Left lung (tissue), 10 donors: ENCODE results near the gene CDK11B. TPM values are rescaled to one million over a fixed set of nuclear protein-coding genes. Genes with fewer than 3 reads are reported as not detected.
A peak's percentile ranks its signal among the peaks of the same experiment; 100 is the strongest.
"Not testable (repeated sequence)": the region's sequence is repeated elsewhere in the genome, so short reads cannot be mapped to it uniquely, and the experiment has no call there.

Experiments used
- ATAC-seq: fragments of 200-7000 bp; cut with Tn5 transposase; one replicate; pipeline ENCODE4 v1.9.1; 2020; ENCODE audit warnings: moderate library complexity
- DNase-seq, 4 donors: peaks; one replicate each; pipeline ENCODE4 v3.0.0-alpha.2; 2013 to 2020
- H3K27ac ChIP-seq, 2 donors: fragments of 200-600 bp; sonication (generic) in 1 of 2; one replicate each; pipeline versions ENCODE4 v1.5.0 to v1.8.0; 2020 to 2021
- H3K27me3 ChIP-seq, 2 donors: fragments of 200-600 bp; sonication (generic) in 1 of 2; one replicate each; pipeline versions ENCODE4 v1.5.0 to v1.8.0; 2020 to 2021
- H3K36me3 ChIP-seq, 2 donors: fragments of 200-600 bp; sonication (generic) in 1 of 2; one replicate each; pipeline versions ENCODE4 v1.5.0 to v1.8.0; 2020 to 2021
- H3K4me1 ChIP-seq, 2 donors: fragments of 200-600 bp; one replicate each; pipeline ENCODE4 v1.8.0; 2021
- H3K4me3 ChIP-seq, 2 donors: fragments of 200-600 bp; sonication (generic) in 1 of 2; one replicate each; pipeline versions ENCODE4 v1.5.0 to v1.8.0; 2020 to 2021; ENCODE audit warnings: mild to moderate bottlenecking in 1 of 2
- H3K9me3 ChIP-seq, 2 donors: fragments of 200-600 bp; sonication (generic) in 1 of 2; one replicate each; pipeline versions ENCODE4 v1.5.0 to v1.8.0; 2020 to 2021
- intact Hi-C, 2 donors: fragments of 100-400 bp; cut with DNase I; formaldehyde crosslinking; loops; one replicate each; pipeline versions ENCODE4 v1.11.2 to v1.14.2; 2022
- polyA plus RNA-seq, 6 donors: library from polyadenylated mRNA; unstranded; fragments of 120-200 nt; gene quantifications; one replicate each; pipeline ENCODE4 v1.2.1, GENCODE V29; 2013; ENCODE audit not compliant: insufficient read length in 6 of 6
- total RNA-seq, 2 donors: library from RNA; stranded (reverse); fragmentation: NEBNext Ultra II Directional; extraction: Animal tissue kit (Norgen Biotek cat#: 25700); gene quantifications; one replicate each; pipeline ENCODE4 v1.2.1, GENCODE V29; 2021
- TF ChIP-seq, protein P1 (sequence below), 2 donors: fragments of 200-600 bp; sonication (generic) in 1 of 2; IDR thresholded peaks; one replicate each; pipeline versions ENCODE4 v1.5.0 to v1.8.0; 2021; ENCODE audit warnings: antibody characterized with exemption in 2 of 2
- donor health status: DM: no; HTN: yes; CAD: no.
- donor health status: DM: no; HTN: no; CAD: no.

CDK11B gene
- total and polyA plus RNA-seq, 8 donors: 16.3 to 46.8 (median 40.2) TPM

DNA sequence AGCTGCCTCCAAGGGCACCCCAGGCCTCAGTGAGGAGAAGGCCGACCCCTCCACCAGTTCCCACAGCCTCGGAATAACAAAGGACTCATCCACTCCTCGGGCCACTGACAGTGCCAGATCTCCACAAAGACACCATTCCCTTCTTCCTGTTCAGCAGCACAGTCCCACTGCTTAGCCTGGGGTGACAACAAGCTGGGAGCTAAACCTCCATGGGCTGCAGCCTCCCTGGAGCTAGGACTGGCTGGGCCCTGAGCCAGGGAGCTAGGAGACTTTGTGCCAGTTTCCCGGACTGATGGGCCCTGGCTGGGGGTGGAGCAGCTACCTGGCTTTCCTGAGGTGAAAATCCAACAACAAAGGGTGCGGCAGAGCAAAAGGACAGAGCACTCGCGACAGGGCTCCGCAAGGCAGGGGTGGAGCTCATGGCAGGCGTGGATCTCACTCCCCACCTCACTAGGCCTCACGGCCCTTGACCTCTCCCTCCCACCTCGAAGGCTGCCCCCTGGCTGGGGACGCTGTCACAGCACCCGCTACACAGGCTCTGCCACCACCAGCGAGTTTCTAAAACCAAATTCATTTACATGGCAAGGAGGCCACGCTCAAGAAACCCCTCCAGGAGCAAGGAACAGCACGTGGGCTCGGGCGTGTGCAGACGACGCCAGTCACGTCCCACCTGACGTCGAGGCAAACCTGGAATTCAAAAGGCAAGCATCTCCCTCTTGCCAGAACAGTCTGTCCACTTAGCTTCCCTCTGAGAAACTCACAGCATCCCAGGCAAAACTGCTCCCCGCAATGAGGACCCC is 20.0 kb upstream of the CDK11B start:
- no peak overlapping the region for H3K27ac ChIP-seq
- TF ChIP-seq, protein P1, sequence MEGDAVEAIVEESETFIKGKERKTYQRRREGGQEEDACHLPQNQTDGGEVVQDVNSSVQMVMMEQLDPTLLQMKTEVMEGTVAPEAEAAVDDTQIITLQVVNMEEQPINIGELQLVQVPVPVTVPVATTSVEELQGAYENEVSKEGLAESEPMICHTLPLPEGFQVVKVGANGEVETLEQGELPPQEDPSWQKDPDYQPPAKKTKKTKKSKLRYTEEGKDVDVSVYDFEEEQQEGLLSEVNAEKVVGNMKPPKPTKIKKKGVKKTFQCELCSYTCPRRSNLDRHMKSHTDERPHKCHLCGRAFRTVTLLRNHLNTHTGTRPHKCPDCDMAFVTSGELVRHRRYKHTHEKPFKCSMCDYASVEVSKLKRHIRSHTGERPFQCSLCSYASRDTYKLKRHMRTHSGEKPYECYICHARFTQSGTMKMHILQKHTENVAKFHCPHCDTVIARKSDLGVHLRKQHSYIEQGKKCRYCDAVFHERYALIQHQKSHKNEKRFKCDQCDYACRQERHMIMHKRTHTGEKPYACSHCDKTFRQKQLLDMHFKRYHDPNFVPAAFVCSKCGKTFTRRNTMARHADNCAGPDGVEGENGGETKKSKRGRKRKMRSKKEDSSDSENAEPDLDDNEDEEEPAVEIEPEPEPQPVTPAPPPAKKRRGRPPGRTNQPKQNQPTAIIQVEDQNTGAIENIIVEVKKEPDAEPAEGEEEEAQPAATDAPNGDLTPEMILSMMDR (IDR thresholded peaks at IDR 0.05): no peak
- H3K9me3 ChIP-seq: no peaks in the 10 kb centered on the region
- no peak overlapping the region for H3K4me3 ChIP-seq
- DNase-seq (peak in 2 of 4 donors; percentile 32 to 57), ATAC-seq (peak; percentile 43)
- H3K27me3 ChIP-seq: no peaks in the 10 kb centered on the region
- peaks cover 0 to 16% of the 10 kb centered on the region in 2 donors for H3K4me1 ChIP-seq
- intact Hi-C loops: no loop called here
- H3K36me3 ChIP-seq: peaks cover 0 to 4% of the 10 kb centered on the region in 2 donors

DNA sequence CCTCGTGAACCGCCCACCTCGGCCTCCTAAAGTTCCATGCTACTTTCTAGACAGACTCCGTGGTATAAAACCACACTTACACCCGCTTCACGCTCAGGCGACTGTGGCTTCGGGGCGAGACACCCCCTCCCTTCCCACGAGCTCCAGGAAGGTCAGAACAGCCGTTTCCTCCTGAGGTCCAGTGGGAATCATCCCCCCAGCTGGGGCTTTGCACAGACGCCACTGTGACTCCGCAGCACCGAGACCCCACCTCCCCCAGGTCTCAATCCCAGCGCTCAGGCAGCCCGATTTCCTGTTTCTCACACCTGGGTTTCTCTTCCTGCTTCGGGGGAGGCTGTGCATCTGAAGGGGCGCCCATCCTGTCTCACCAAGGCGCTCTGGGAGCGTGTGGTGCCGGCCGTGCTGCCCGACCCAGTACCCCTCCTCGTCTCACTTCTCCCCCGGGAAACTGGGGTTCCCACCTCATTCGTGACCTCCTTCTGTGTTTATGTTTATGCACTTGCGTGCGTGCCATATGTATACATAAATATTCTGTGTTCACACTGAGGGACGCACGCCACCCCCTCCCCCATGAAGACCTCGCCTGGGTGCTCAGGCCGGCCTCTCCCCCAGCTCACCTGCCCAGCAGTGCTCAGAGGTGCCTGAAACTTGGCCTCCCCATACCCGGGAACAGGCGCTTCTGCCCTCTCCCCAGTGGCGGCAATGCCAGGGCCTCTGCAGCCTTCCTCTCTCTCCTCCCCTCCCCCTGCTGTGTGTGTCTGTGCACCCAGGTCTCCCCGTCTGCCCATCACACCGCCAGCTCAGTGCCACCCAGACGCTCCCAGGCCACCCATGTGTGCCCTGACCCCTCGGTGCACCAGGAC is 19.1 kb upstream of the CDK11B start:
- DNase-seq (peak in 2 of 4 donors; percentile 28 to 53), ATAC-seq (no peak)
- no peaks in the 10 kb centered on the region for H3K9me3 ChIP-seq
- intact Hi-C loops: no loop called here
- H3K36me3 ChIP-seq: peaks cover 0 to 9% of the 10 kb centered on the region in 2 donors
- TF ChIP-seq, protein P1 (IDR thresholded peaks at IDR 0.05): no peak
- H3K4me1 ChIP-seq: peaks cover 0 to 9% of the 10 kb centered on the region in 2 donors
- H3K4me3 ChIP-seq: no peak overlapping the region
- no peak overlapping the region for H3K27ac ChIP-seq
- H3K27me3 ChIP-seq: no peaks in the 10 kb centered on the region

DNA sequence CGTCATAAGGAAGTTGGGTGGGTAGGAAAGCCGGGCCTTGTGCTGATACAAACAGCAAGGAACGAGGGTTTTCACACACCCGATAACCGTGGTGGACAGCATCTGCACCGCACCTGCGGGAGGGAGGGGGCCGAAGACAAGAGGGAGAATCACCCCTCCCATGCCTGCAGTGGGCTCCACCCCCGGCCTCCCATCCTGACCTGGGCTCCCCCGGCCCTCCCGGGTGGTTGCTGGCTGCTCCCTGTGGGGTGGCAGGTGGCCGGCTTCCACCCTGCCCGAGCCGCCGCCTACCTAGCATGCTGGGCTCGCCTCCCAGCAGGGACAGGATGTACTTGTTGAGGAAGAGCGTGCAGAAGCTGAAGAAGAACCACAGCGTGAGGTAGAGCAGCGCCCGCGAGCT is 17.3 kb upstream of the CDK11B start:
- H3K9me3 ChIP-seq, H3K4me1 ChIP-seq, H3K27ac ChIP-seq, ATAC-seq, H3K4me3 ChIP-seq, H3K27me3 ChIP-seq, intact Hi-C loops: not testable (repeated sequence)
- H3K36me3 ChIP-seq: peaks cover 0 to 22% of the 10 kb centered on the region in 2 donors
- DNase-seq: peak in 1 of 4 donors; percentile 1

DNA sequence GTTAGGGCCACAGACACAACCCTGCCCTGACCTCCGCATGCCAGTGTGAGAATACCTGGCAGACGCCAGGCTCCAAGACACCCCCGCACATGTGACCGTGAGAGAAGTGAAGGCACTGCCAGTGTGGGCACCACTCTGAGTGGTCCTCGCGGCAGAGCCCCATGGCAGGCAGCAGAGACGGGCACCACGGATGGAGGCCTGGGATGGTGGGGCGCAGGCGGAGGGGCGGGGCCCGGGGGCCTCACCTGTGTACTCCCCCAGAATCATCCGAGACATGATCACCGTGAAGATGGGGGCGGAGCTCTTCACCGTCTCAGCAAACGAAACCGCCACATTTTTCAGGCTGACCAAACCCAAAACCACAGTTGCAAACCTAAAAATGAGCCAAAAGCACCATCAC is 16.4 kb upstream of the CDK11B start:
- H3K9me3 ChIP-seq, intact Hi-C loops, H3K4me3 ChIP-seq, H3K27me3 ChIP-seq, H3K27ac ChIP-seq, H3K4me1 ChIP-seq, ATAC-seq: not testable (repeated sequence)
- peak in 2 of 4 donors; percentile 8 to 22 for DNase-seq
- H3K36me3 ChIP-seq: peaks cover 0 to 31% of the 10 kb centered on the region in 2 donors

DNA sequence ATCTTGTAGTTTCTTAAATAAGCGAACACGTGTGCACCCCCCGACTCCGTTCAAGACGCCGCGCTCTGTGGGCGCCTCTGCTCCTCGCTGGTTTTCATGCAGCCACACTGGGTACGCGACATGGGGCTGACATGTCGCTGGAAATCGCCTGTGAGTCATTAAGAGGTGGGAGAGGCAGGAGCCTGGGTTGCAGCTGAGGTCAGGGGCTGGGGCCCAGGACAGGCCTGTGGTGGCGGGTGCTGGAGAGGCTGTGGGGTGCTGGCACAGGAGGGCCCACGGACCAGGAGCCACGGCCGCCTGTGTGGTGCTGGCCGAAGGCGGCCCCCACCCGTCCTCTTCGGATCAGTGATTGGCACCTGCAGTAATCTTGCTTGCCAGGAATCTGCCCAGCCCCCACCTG is 16.0 kb upstream of the CDK11B start:
- H3K36me3 ChIP-seq: peaks cover 0 to 35% of the 10 kb centered on the region in 2 donors
- peak in 2 of 4 donors; percentile 25 to 37 for DNase-seq
- ATAC-seq, H3K4me3 ChIP-seq, H3K27ac ChIP-seq, intact Hi-C loops, H3K4me1 ChIP-seq, H3K27me3 ChIP-seq, H3K9me3 ChIP-seq: not testable (repeated sequence)

DNA sequence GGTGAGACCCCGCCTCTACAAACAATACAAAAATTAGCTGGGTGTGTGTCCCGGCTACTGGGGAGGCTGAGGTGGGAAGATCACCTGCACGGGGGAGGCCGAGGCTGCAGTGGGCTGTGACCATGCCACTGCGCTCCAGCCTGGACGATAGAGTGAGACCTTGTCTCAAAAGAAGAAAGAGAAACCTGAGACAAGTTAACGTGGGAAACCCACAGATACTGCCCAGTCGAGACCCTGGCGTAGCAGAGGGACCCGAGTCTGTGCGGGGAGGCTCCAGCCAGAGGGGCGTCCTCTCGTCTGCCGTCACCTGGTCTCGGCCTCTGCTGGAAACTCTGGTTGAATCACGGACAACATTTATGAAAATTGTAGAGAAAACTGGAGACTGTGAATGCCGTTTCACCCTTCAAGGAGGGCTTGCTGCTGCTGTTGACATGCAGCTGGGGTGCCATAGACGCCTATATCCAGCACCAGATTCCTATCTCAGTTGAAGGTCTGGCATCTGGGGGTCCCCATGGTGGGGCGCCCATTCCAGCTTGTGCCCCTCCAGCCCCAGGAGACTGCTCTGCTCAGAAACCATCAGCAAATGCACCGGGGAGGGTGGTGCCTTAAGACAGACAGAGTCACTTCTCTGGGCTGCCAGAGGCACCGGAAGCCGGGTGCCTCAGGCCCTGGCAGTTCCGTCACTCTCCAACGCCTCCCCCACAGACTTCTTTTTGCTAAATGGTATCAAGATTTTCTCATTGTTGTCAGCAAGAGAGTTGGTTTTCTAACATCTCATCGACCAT is 13.6 kb upstream of the CDK11B start:
- intact Hi-C loops: no loop called here
- no peak overlapping the region for H3K4me3 ChIP-seq
- no peaks in the 10 kb centered on the region for H3K9me3 ChIP-seq
- ATAC-seq (no peak), DNase-seq (peak in 2 of 4 donors; percentile 11 to 49)
- no peak overlapping the region for H3K27ac ChIP-seq
- H3K36me3 ChIP-seq: peaks cover 0 to 51% of the 10 kb centered on the region in 2 donors
- H3K27me3 ChIP-seq: no peaks in the 10 kb centered on the region
- H3K4me1 ChIP-seq: no peaks in the 10 kb centered on the region
- TF ChIP-seq, protein P1 (IDR thresholded peaks at IDR 0.05): no peak
